HepG2 (cell line): ENCODE data around the gene NGLY1. TPM values are rescaled to one million over a fixed set of nuclear protein-coding genes. Genes with fewer than 3 reads are reported as not detected.

ENCODE experiments used
- ATAC-seq: fragments of 200-7000 bp; cut with Tn5 transposase; 3 replicates; pipeline ENCODE4 v1.9.1; 2020; ENCODE audit warnings: mild to moderate bottlenecking, moderate library complexity
- BruUV-seq: library from RNA; stranded (reverse); fragments of 400-500 nt; replicated peaks from 2 replicates; lab custom pipeline; 2021; lab: Mats Ljungman, UMichigan
- CTCF ChIA-PET: fragments of 300-600 bp; formaldehyde crosslinking; extraction: SDS; loops from one replicate; lab custom pipeline; 2021; ENCODE audit warnings: low total read pairs, inconsistent platforms, low intra/inter-chr PET ratio; lab: Yijun Ruan, JAX
- POLR2A ChIA-PET: fragments of 350-600 bp; sonication (Branson Sonifier 250); formaldehyde crosslinking; loops from one replicate; lab custom pipeline; 2020; ENCODE audit warnings: antibody characterized with exemption, inconsistent platforms; lab: Yijun Ruan, JAX
- DNase-seq: peaks from one replicate; pipeline ENCODE4 v3.0.0-alpha.2; 2015; ENCODE audit warnings: low spot score
- FAIRE-seq: peaks from 3 replicates; lab custom pipeline; 2011; peaks lifted over from hg19 to GRCh38; lab: Jason Lieb, UNC
- H2AFZ ChIP-seq: one replicate; pipeline ENCODE4 v1.6.1; 2011; ENCODE audit warnings: low read length, inconsistent platforms
- H3K27ac ChIP-seq: fragments of 300-600 bp; 3 replicates; pipeline ENCODE4 v1.8.0; 2011; ENCODE audit warnings: mixed run types, mild to moderate bottlenecking, mixed read lengths, low read length, inconsistent platforms; ENCODE audit not compliant: insufficient read depth; ENCODE audit errors: extremely low read length
- H3K27me3 ChIP-seq, 2 experiments: fragments of 200-600 bp in 1 of 2; 2 replicates in 1 of 2; 3 replicates in 1 of 2; pipeline versions ENCODE4 v1.6.0 to v1.8.0; 2011; ENCODE audit warnings: low read length in 2 of 2, mild to moderate bottlenecking in 2 of 2, moderate library complexity in 2 of 2, inconsistent platforms in 1 of 2; ENCODE audit not compliant: insufficient read depth in 2 of 2, control insufficient read depth in 1 of 2
- H3K36me3 ChIP-seq, 2 experiments: fragments of 200-600 bp in 1 of 2; replicated peaks in 1 of 2; 2 replicates in 1 of 2; 3 replicates in 1 of 2; pipeline versions ENCODE4 v1.5.1 to v1.8.0; 2011; ENCODE audit warnings: low read length in 2 of 2, inconsistent platforms in 1 of 2; ENCODE audit not compliant: insufficient read depth in 2 of 2, control insufficient read depth in 1 of 2
- H3K4me1 ChIP-seq: 2 replicates; pipeline ENCODE4 v1.5.1; 2012; ENCODE audit warnings: low read length, inconsistent platforms; ENCODE audit not compliant: insufficient read depth
- H3K4me2 ChIP-seq: 2 replicates; pipeline ENCODE4 v1.6.0; 2011; ENCODE audit warnings: low read depth, low read length, inconsistent platforms
- H3K4me3 ChIP-seq, 3 experiments: fragments of 200-600 bp in 1 of 3; sonication (generic), shearing (Covaris generic) in 1 of 3; replicated peaks in 1 of 3; 2 replicates each; pipeline ENCODE4 v1.5.1; 2011 to 2016; ENCODE audit warnings: low read length in 3 of 3, inconsistent platforms in 2 of 3, low read depth in 2 of 3, mild to moderate bottlenecking in 2 of 3, control low read depth in 1 of 3, mixed read lengths in 1 of 3; ENCODE audit not compliant: insufficient read depth in 1 of 3
- H3K79me2 ChIP-seq: one replicate; pipeline ENCODE4 v1.6.1; 2011; ENCODE audit warnings: low read length, inconsistent platforms; ENCODE audit not compliant: insufficient read depth
- H3K9ac ChIP-seq: 2 replicates; pipeline ENCODE4 v1.6.0; 2011; ENCODE audit warnings: mild to moderate bottlenecking, low read depth, low read length, inconsistent platforms; ENCODE audit not compliant: insufficient read depth
- H3K9me3 ChIP-seq: 2 replicates; pipeline ENCODE4 v1.5.1; 2012; ENCODE audit warnings: mild to moderate bottlenecking, low read length
- H4K20me1 ChIP-seq: 2 replicates; pipeline ENCODE4 v1.6.0; 2011; ENCODE audit warnings: inconsistent platforms, mild to moderate bottlenecking, low read length, moderate library complexity; ENCODE audit not compliant: insufficient read depth
- DDIT3 ChIP-seq: sonication (generic); formaldehyde crosslinking; IDR thresholded peaks from 2 replicates; pipeline ENCODE4 v1.4.0; 2020; ENCODE audit warnings: mild to moderate bottlenecking, missing genetic modification reagents
- MBNL3 ChIP-seq: fragments of 250-450 bp; sonication (Bioruptor Pico); conservative IDR thresholded peaks from 2 replicates; pipeline ENCODE4 v1.8.0; 2022; ENCODE audit warnings: mild to moderate bottlenecking, inconsistent platforms
- ZNF121 ChIP-seq: sonication (generic); formaldehyde crosslinking; IDR thresholded peaks from 2 replicates; pipeline ENCODE4 v1.5.0; 2020; ENCODE audit warnings: mild to moderate bottlenecking, missing genetic modification reagents
- WGBS: methylation state at CpG from one replicate; pipeline ENCODE4 v1.1.6; 2017; ENCODE audit warnings: low lambda C conversion rate; 5-methylcytosine and 5-hydroxymethylcytosine counted together
- in situ Hi-C: cut with HindIII; loops from 2 replicates; pipeline ENCODE4 v1.10.0; 2017; ENCODE audit warnings: low pct_unique_long_range_greater_than_20kb; ENCODE audit not compliant: extremely low pct_ligation_motif_present
- intact Hi-C: fragments of 100-400 bp; cut with micrococcal nuclease; formaldehyde crosslinking; loops from one replicate; pipeline ENCODE4 v1.10.0; 2022; ENCODE audit not compliant: unreplicated experiment
- polyA plus RNA-seq, 8 experiments: library from polyadenylated mRNA; depleted of rRNA in 3 of 8; stranded (reverse) in 7 of 8; unstranded in 1 of 8; fragments of >200 nt; fragmentation: Illumina TruSeq in 4 of 8; extraction: Trizol in 4 of 8; gene quantifications; 2 replicates each; pipeline versions ENCODE4 v1.2.1 to v1.2.3, GENCODE V29; 2011 to 2016; ENCODE audit warnings: low read depth in 4 of 8, missing spikeins in 1 of 8, mixed read lengths in 1 of 8; ENCODE audit not compliant: insufficient read depth in 1 of 8
- total RNA-seq, 5 experiments: library from RNA; depleted of rRNA; stranded (reverse); fragments of >200 nt; fragmentation: Illumina TruSeq; extraction: Trizol; gene quantifications; 2 replicates each; pipeline ENCODE4 v1.2.3, GENCODE V29; 2016; ENCODE audit warnings: low read depth in 1 of 5
- TF ChIP-seq, protein P1 (sequence below): sonication (generic); formaldehyde crosslinking; IDR thresholded peaks from 2 replicates; pipeline ENCODE4 v1.4.0; 2020; ENCODE audit warnings: missing genetic modification reagents

Gene NGLY1
- total and polyA plus RNA-seq, 2 of the 13 experiments (the other 11 are each of a cell fraction or from before 2014, with no cell fraction given): 28.2 to 44.5 TPM

- POLR2A ChIA-PET: interaction anchor here (1.3 kb wide), 1 partner anchor 9 kb away, joined by 4 read pairs; the partner anchor contains the start of gene OXSM
- WGBS: 85% methylated on average over 11 of the region's 11 CpGs
- peak overlapping the region; percentile 76 for H3K4me2 ChIP-seq
- no peaks in the 10 kb centered on the region for H4K20me1 ChIP-seq
- H3K27me3 ChIP-seq: no peaks in the 10 kb centered on the region
- no peak overlapping the region for H3K27ac ChIP-seq
- BruUV-seq: no TSS peak
- FAIRE-seq (no peak), ATAC-seq (no peak), DNase-seq (no peak)
- TF ChIP-seq MBNL3 (CRISPR knock-in tag): no peak
- TF ChIP-seq, protein P1, sequence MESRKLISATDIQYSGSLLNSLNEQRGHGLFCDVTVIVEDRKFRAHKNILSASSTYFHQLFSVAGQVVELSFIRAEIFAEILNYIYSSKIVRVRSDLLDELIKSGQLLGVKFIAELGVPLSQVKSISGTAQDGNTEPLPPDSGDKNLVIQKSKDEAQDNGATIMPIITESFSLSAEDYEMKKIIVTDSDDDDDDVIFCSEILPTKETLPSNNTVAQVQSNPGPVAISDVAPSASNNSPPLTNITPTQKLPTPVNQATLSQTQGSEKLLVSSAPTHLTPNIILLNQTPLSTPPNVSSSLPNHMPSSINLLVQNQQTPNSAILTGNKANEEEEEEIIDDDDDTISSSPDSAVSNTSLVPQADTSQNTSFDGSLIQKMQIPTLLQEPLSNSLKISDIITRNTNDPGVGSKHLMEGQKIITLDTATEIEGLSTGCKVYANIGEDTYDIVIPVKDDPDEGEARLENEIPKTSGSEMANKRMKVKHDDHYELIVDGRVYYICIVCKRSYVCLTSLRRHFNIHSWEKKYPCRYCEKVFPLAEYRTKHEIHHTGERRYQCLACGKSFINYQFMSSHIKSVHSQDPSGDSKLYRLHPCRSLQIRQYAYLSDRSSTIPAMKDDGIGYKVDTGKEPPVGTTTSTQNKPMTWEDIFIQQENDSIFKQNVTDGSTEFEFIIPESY (CRISPR knock-in tag): peak; percentile 8; the same call in 1 of the 2 replicates
- peaks cover 40% of the 10 kb centered on the region for H3K4me1 ChIP-seq
- H3K36me3 ChIP-seq: peaks cover 2 to 16% of the 10 kb centered on the region in 2 experiments; a peak in 3 of 5 replicates
- no peak overlapping the region for H2AFZ ChIP-seq
- H3K79me2 ChIP-seq: peaks cover 35% of the 10 kb centered on the region
- CTCF ChIA-PET: no interaction called here
- H3K9me3 ChIP-seq: no peaks in the 10 kb centered on the region
- in situ Hi-C loops: loop anchor here (25.0 kb wide), 1 partner anchor 119 kb away; the partner anchor contains the start of gene TOP2B
- intact Hi-C loops: loop anchor here (5.0 kb wide), 1 partner anchor 134 kb away; no protein-coding TSS in a partner anchor
- H3K9ac ChIP-seq: peak overlapping the region; percentile 88
- H3K4me3 ChIP-seq: peak overlapping the region in 2 of 3 experiments; percentile 93 to 99; a peak in 3 of 6 replicates
Observed at GRCh38 chr3:25781145-25781757, 2.0 kb downstream of the NGLY1 start.

- WGBS: 96% methylated on average over 6 of the region's 6 CpGs
- in situ Hi-C loops: loop anchor here (25.0 kb wide), 1 partner anchor 118 kb away; the partner anchor contains the start of gene TOP2B
- POLR2A ChIA-PET: interaction anchor here (1.3 kb wide), 1 partner anchor 10 kb away, joined by 4 read pairs; the partner anchor contains the start of gene OXSM
- H3K36me3 ChIP-seq: peaks cover 2 to 22% of the 10 kb centered on the region in 2 experiments; a peak in 3 of 5 replicates
- H3K79me2 ChIP-seq: peaks cover 35% of the 10 kb centered on the region
- TF ChIP-seq ZNF121 (CRISPR knock-in tag): peak; percentile 53
- no peak for TF ChIP-seq DDIT3 (CRISPR knock-in tag)
- peaks cover 40% of the 10 kb centered on the region for H3K4me1 ChIP-seq
- H4K20me1 ChIP-seq: no peaks in the 10 kb centered on the region
- no peak overlapping the region for H3K4me3 ChIP-seq
- H3K9ac ChIP-seq: no peak overlapping the region
- DNase-seq (no peak), ATAC-seq (no peak), FAIRE-seq (no peak)
- no TSS peak for BruUV-seq
- H3K9me3 ChIP-seq: no peaks in the 10 kb centered on the region
- CTCF ChIA-PET: no interaction called here
- H2AFZ ChIP-seq: no peak overlapping the region
- no peak overlapping the region for H3K27ac ChIP-seq
- H3K4me2 ChIP-seq: peak overlapping the region; percentile 76; the same call in 1 of the 2 replicates
- intact Hi-C loops: loop anchor here (5.0 kb wide), 1 partner anchor 133 kb away; no protein-coding TSS in a partner anchor
- H3K27me3 ChIP-seq: no peaks in the 10 kb centered on the region
Observed at GRCh38 chr3:25780618-25781017, 2.6 kb downstream of the NGLY1 start.
